D721Med (cell line): Measurements from ENCODE around the gene LYST.
A peak's percentile ranks its signal among the peaks of the same experiment; 100 is the strongest.

Source experiments
- DNase-seq: peaks from one replicate; pipeline ENCODE4 v3.0.0; 2011; ENCODE audit warnings: low spot score; ENCODE audit not compliant: insufficient read length
- FAIRE-seq: peaks from 2 replicates; lab custom pipeline; 2011; peaks lifted over from hg19 to GRCh38; lab: Jason Lieb, UNC
- TF ChIP-seq, protein P1 (sequence below): IDR thresholded peaks from 2 replicates; pipeline ENCODE4 v1.5.1; 2012; ENCODE audit warnings: mild to moderate bottlenecking, control low read depth; ENCODE audit not compliant: insufficient read depth; ENCODE audit errors: missing control alignments

The LYST gene

GRCh38 chr1:235721982-235722381 lies 144.7 kb downstream of the LYST start:
- peak; percentile 66 for FAIRE-seq
- TF ChIP-seq, protein P1, sequence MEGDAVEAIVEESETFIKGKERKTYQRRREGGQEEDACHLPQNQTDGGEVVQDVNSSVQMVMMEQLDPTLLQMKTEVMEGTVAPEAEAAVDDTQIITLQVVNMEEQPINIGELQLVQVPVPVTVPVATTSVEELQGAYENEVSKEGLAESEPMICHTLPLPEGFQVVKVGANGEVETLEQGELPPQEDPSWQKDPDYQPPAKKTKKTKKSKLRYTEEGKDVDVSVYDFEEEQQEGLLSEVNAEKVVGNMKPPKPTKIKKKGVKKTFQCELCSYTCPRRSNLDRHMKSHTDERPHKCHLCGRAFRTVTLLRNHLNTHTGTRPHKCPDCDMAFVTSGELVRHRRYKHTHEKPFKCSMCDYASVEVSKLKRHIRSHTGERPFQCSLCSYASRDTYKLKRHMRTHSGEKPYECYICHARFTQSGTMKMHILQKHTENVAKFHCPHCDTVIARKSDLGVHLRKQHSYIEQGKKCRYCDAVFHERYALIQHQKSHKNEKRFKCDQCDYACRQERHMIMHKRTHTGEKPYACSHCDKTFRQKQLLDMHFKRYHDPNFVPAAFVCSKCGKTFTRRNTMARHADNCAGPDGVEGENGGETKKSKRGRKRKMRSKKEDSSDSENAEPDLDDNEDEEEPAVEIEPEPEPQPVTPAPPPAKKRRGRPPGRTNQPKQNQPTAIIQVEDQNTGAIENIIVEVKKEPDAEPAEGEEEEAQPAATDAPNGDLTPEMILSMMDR = no peak

GRCh38 chr1:235720544-235720943 lies 146.2 kb downstream of the LYST start:
- DNase-seq = no peak
- TF ChIP-seq, protein P1 = no peak
- peak; percentile 63 for FAIRE-seq

More at GRCh38 chr1:235721982-235722381, 144.7 kb downstream of the LYST start:
- no peak for DNase-seq

DNA sequence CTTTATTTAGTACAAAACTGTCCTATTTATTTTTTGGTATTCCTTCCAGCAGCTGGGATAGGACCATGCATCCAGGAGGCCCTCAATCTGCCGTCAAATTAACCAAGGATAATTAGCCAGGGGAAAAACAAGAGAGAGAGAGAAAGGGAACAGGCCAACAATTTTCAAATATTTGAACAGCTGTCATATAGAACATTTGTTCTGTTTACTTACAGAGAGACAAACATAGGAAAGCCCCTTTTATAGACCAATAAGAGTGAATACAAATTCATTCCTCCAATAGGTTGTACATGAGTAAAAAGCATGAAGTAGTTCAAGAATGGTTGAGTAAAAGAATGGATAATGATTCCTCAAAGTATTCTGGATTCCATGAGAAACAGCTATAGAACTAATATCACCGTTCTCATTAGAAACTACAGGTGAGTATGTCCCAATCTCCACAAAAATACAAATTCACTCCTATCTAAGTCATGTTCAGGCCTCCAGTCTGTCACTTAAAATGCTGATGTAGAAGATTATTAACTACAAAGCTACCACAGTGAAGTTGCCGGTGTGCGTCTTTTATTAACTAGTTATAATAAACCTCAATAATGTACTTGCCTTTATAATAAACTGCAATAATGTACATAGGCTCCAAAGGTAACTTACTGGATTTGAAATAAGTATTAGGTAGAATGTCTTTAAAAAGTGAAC lies 152.4 kb downstream of the LYST start:
- peak; percentile 87 for FAIRE-seq
- DNase-seq = no peak
- TF ChIP-seq, protein P1 = no peak

DNA sequence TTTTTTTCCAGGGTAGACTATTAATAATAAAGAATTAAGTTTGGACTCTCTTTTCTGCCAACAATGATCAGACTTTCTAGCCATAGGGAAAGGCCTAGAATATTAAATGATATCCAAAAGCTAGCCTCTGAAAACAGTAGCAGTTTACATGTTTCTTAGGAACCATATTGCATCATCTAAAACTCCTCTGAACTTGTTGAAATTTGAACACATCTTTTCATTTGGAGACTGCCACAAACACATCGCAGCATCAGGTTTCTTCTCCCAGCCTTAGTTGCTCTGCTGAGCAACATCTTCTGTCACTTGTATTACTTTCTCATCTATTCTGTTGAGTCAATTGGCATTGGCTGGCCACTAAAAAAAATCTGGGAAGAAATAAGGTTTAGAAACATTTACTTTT lies 153.9 kb downstream of the LYST start:
- DNase-seq (no peak), FAIRE-seq (peak; percentile 41)
- TF ChIP-seq, protein P1 = no peak

DNA sequence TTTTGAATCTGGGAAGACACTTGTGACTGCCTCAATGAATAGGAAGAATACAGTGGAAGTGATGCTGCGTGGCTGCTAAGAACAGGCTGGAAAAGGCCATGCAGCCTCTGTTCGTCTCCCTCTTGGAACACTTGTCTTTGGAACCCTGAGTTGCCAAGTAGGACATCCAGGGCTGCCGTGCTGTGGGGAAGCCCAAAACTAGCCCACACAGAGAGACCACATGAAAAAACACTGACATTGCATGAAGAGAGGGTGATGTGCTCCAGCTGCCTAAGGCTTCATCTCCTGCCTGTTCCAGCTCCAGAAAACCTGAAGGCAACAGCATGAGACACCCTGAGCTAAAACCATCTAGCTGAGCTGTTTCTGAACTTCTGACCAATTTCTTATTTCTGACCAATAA lies 156.0 kb downstream of the LYST start:
- no peak for FAIRE-seq
- TF ChIP-seq, protein P1 = no peak
- DNase-seq = no peak

DNA sequence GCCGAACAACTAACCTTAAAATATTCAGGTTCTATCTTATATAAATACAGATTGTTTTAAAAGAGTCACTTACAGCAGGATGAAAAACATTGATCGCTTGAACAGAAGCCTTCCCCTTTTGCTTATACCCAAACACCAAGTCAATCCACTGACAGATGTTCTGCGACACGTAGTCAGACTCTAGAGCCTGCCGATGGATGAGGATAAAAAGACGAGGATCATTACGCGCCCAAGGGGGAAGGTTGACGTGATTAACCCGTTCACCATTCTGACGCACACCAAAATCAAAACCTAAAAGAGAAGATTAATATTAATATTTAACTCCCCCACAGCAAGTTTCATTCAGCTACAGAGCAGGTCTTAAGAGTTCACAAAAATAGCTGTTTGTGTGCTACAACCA lies 157.7 kb downstream of the LYST start:
- FAIRE-seq (peak; percentile 84), DNase-seq (no peak)
- TF ChIP-seq, protein P1 = no peak

- no peak for DNase-seq
- TF ChIP-seq, protein P1 = no peak
- no peak for FAIRE-seq
These were observed 158.2 kb downstream of the LYST start for GRCh38 chr1:235708390-235708962.
